Thoracic aorta (tissue), 2 donors: Measurements from ENCODE around the gene NKAIN2. TPM values are rescaled to one million over a fixed set of nuclear protein-coding genes. Genes with fewer than 3 reads are reported as not detected.

Source experiments
- ATAC-seq: fragments of 150-250 bp; one replicate; pipeline ENCODE4 v1.8.0; 2017; ENCODE audit warnings: low read depth; ENCODE audit not compliant: insufficient number of reproducible peaks, low FRiP score
- DNase-seq: peaks from one replicate; pipeline ENCODE4 v3.0.0-alpha.2; 2020; ENCODE audit warnings: low spot score
- H3K27ac ChIP-seq, 2 donors: fragments of 200-600 bp; sonication (generic); 1 replicate in 1 of 2; 2 replicates in 1 of 2; pipeline ENCODE4 v1.5.1; 2016; ENCODE audit warnings: mild to moderate bottlenecking in 2 of 2, moderate library complexity in 2 of 2
- H3K27me3 ChIP-seq: fragments of 200-600 bp; sonication (generic); replicated peaks from 2 replicates; pipeline ENCODE4 v1.6.0; 2016; ENCODE audit warnings: mild to moderate bottlenecking; ENCODE audit not compliant: insufficient read depth
- H3K36me3 ChIP-seq: fragments of 200-600 bp; sonication (generic); one replicate; pipeline ENCODE4 v1.5.1; 2016
- H3K4me1 ChIP-seq, 2 donors: fragments of 200-600 bp; sonication (generic); 1 replicate in 1 of 2; 2 replicates in 1 of 2; pipeline versions ENCODE4 v1.5.1 to v1.6.0; 2016; ENCODE audit warnings: low read depth in 2 of 2, mild to moderate bottlenecking in 1 of 2; ENCODE audit not compliant: control insufficient read depth in 1 of 2
- H3K4me3 ChIP-seq: fragments of 200-600 bp; sonication (generic); 2 replicates; pipeline ENCODE4 v1.5.1; 2016; ENCODE audit warnings: mild to moderate bottlenecking
- H3K9me3 ChIP-seq: fragments of 200-600 bp; sonication (generic); 2 replicates; pipeline ENCODE4 v1.5.1; 2016
- CTCF ChIP-seq: fragments of 200-600 bp; sonication (generic); IDR thresholded peaks from one replicate; pipeline ENCODE4 v1.5.1; 2019; ENCODE audit warnings: antibody characterized with exemption
- total RNA-seq, 2 donors: library from RNA; depleted of rRNA; stranded (reverse); fragments of >200 nt; gene quantifications; one replicate each; pipeline versions ENCODE4 v1.1.0 to v1.2.3, GENCODE V29; 2016

The NKAIN2 gene
- total RNA-seq, 2 donors from 2014 or later = 0.28 TPM; not detected in 1

GRCh38 chr6:124829822-124830221, 1026.2 kb downstream of the NKAIN2 start:
- ATAC-seq (no peak), DNase-seq (no peak)
- Histone ChIP-seq H3K27me3 (no peaks in the 10 kb centered on the region), H3K27ac (no peak overlapping the region), H3K36me3 (no peaks in the 10 kb centered on the region), H3K9me3 (no peaks in the 10 kb centered on the region), H3K4me1 (no peaks in the 10 kb centered on the region), H3K4me3 (no peak overlapping the region)
- no peak for TF ChIP-seq CTCF

- no peaks in the 10 kb centered on the region for H3K4me1 ChIP-seq
- no peaks in the 10 kb centered on the region for H3K27me3 ChIP-seq
- H3K9me3 ChIP-seq = no peaks in the 10 kb centered on the region
- DNase-seq = no peak
- no peak overlapping the region for H3K4me3 ChIP-seq
- H3K36me3 ChIP-seq = no peaks in the 10 kb centered on the region
- TF ChIP-seq CTCF = no peak
- H3K27ac ChIP-seq = no peak overlapping the region
- ATAC-seq = no peak
Observed at GRCh38 chr6:124830506-124830905, 1026.8 kb downstream of the NKAIN2 start.

- ATAC-seq = no peak
- Histone ChIP-seq H3K4me3 (no peak overlapping the region), H3K4me1 (no peaks in the 10 kb centered on the region), H3K9me3 (no peaks in the 10 kb centered on the region), H3K27ac (no peak overlapping the region), H3K27me3 (no peaks in the 10 kb centered on the region), H3K36me3 (no peaks in the 10 kb centered on the region)
- DNase-seq = no peak
- no peak for TF ChIP-seq CTCF
Observed at GRCh38 chr6:124854338-124854922, 1050.8 kb downstream of the NKAIN2 start.

- Histone ChIP-seq H3K27me3 (no peaks in the 10 kb centered on the region), H3K9me3 (no peaks in the 10 kb centered on the region), H3K36me3 (no peaks in the 10 kb centered on the region), H3K27ac (no peak overlapping the region), H3K4me1 (no peaks in the 10 kb centered on the region), H3K4me3 (no peak overlapping the region)
- ATAC-seq = no peak
- no peak for TF ChIP-seq CTCF
- no peak for DNase-seq
Observed at GRCh38 chr6:124857746-124858145, 1054.1 kb downstream of the NKAIN2 start.

- ATAC-seq = no peak
- H3K27ac ChIP-seq = no peak overlapping the region
- no peaks in the 10 kb centered on the region for H3K9me3 ChIP-seq
- no peak for TF ChIP-seq CTCF
- no peaks in the 10 kb centered on the region for H3K4me1 ChIP-seq
- no peaks in the 10 kb centered on the region for H3K36me3 ChIP-seq
- DNase-seq = no peak
- no peak overlapping the region for H3K4me3 ChIP-seq
- H3K27me3 ChIP-seq = no peaks in the 10 kb centered on the region
Observed at GRCh38 chr6:124858564-124858963, 1054.9 kb downstream of the NKAIN2 start.
